K562 (cell line): ENCODE results near the gene E2F1.

ENCODE experiments used
- CXXC5 ChIP-seq: fragments of 250-450 bp; sonication (Bioruptor Pico); IDR thresholded peaks from 2 replicates; pipeline ENCODE4 v1.8.0; 2022; ENCODE audit warnings: inconsistent platforms, mild to moderate bottlenecking, moderate library complexity
- WHSC1 ChIP-seq: IDR thresholded peaks from one replicate; pipeline ENCODE4 v1.6.1; 2012; ENCODE audit warnings: low read length, control low read depth, inconsistent platforms
- TF ChIP-seq, protein P1 (sequence below): sonication (generic); formaldehyde crosslinking; IDR thresholded peaks from 2 replicates; pipeline ENCODE4 v1.8.1; 2022; ENCODE audit warnings: missing genetic modification reagents
- TF ChIP-seq, protein P2 (sequence below), 3 experiments: IDR thresholded peaks in 2 of 3; conservative IDR thresholded peaks in 1 of 3; 2 replicates each; pipeline ENCODE4 v1.5.1; 2011 to 2012; ENCODE audit warnings: low read length in 3 of 3, mild to moderate bottlenecking in 3 of 3, control low read depth in 2 of 3, improper control_type of control experiment in 1 of 3, inconsistent platforms in 1 of 3, low read depth in 1 of 3, mixed read lengths in 1 of 3, moderate library complexity in 1 of 3; ENCODE audit not compliant: insufficient read depth in 2 of 3
- TF ChIP-seq, protein P3 (sequence below): fragments of 250-450 bp; sonication (Bioruptor Pico); IDR thresholded peaks from 2 replicates; pipeline ENCODE4 v1.8.0; 2021; ENCODE audit warnings: mild to moderate bottlenecking, moderate library complexity

DNA sequence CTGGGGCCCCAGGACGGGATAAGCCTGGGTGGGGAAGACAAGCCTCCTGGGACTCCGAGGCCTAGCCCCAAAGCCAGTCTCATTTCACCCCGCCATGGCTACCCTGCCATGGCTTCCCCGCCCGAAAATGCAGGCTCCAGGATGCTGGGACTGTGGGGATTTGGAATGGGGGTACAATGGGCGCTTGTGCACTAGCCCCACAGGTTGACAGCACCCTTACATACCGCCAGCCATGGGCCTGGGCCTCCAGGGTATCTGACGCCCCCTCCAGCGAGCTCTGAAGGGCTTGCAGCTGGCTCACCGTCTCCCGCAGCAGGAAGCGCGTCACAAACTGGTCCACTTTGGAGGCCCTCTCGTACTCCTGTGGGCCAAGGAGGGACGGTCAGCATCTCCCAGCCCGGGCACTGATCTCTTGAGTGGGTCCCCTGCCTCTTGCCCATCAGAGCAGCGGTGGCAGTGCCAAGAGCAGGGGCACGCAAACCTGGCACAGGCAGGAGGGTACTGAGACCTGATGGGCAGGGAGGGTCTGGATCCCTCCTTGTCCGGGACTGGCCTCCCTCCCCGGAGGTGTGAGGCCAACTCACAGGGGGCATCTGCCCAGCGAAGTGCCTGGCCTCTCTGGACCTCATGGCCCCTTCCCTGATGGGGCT lies 26.0 kb downstream of the E2F1 start:
- TF ChIP-seq WHSC1 (no peak), CXXC5 (no peak)
- TF ChIP-seq, protein P1, sequence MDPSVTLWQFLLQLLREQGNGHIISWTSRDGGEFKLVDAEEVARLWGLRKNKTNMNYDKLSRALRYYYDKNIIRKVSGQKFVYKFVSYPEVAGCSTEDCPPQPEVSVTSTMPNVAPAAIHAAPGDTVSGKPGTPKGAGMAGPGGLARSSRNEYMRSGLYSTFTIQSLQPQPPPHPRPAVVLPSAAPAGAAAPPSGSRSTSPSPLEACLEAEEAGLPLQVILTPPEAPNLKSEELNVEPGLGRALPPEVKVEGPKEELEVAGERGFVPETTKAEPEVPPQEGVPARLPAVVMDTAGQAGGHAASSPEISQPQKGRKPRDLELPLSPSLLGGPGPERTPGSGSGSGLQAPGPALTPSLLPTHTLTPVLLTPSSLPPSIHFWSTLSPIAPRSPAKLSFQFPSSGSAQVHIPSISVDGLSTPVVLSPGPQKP (CRISPR knock-in tag) = no peak
- TF ChIP-seq, protein P2, sequence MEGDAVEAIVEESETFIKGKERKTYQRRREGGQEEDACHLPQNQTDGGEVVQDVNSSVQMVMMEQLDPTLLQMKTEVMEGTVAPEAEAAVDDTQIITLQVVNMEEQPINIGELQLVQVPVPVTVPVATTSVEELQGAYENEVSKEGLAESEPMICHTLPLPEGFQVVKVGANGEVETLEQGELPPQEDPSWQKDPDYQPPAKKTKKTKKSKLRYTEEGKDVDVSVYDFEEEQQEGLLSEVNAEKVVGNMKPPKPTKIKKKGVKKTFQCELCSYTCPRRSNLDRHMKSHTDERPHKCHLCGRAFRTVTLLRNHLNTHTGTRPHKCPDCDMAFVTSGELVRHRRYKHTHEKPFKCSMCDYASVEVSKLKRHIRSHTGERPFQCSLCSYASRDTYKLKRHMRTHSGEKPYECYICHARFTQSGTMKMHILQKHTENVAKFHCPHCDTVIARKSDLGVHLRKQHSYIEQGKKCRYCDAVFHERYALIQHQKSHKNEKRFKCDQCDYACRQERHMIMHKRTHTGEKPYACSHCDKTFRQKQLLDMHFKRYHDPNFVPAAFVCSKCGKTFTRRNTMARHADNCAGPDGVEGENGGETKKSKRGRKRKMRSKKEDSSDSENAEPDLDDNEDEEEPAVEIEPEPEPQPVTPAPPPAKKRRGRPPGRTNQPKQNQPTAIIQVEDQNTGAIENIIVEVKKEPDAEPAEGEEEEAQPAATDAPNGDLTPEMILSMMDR (IDR thresholded peaks at IDR 0.05 in 2 of 3, conservative IDR thresholded peaks at IDR 0.05 in 1 of 3; ENCODE audit: insufficient read depth in 2 of 3, low read depth in 1 of 3, low read length in 3 of 3) = no peak
- TF ChIP-seq, protein P3, sequence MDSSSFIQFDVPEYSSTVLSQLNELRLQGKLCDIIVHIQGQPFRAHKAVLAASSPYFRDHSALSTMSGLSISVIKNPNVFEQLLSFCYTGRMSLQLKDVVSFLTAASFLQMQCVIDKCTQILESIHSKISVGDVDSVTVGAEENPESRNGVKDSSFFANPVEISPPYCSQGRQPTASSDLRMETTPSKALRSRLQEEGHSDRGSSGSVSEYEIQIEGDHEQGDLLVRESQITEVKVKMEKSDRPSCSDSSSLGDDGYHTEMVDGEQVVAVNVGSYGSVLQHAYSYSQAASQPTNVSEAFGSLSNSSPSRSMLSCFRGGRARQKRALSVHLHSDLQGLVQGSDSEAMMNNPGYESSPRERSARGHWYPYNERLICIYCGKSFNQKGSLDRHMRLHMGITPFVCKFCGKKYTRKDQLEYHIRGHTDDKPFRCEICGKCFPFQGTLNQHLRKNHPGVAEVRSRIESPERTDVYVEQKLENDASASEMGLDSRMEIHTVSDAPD = no peak
